Measurements from ENCODE around the gene SHISA6.
A peak's percentile ranks its signal among the peaks of the same experiment; 100 is the strongest.

SHISA6 gene

DNA sequence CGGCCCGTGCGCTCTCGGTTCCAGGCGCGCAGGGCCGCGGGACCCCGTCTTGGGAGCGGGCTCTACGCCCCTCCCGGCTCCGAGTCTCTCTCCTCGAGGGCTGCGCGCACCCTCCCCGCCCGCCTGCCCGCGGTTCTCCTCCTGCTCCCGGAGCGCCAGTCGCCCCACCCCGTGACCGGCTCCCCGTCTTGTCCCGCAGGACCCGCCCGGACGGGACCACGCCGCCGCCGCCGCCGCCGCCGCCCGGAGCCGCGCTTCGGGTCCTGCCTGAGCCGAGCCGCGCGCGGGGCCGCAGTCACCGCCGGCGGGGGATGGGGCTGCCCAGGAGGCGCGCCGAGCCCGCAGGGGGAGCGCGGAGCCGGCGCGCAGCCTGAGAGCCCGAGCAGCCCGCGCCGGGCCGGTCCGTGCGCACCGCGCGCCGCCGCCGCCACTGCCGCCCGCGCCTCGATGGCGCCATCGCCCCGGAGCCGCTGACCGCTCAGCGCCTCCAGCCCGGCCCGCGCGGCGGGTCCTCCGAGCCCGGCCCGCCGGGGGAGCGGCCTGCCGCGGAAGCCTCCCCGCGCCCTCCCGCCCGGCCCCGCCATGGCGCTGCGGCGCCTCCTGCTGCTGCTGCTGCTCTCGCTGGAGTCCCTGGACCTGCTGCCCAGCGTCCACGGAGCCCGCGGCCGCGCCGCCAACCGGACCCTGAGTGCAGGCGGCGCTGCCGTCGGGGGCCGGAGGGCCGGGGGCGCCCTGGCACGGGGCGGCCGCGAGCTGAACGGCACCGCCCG lies at the start of gene SHISA6:
Gene SHISA6 (plus strand): TSS at position 373 of the 770 bp plus-strand sequence.
- no peak for DNase-seq (ENCODE audit: low spot score)

- DNase-seq (ENCODE audit: low spot score) = no peak
Observed at GRCh38 chr17:11195801-11196200, 45.2 kb upstream of the SHISA6 start.

- no peak for DNase-seq (ENCODE audit: low spot score)
Observed at GRCh38 chr17:11204991-11205390, 36.0 kb upstream of the SHISA6 start.

DNA sequence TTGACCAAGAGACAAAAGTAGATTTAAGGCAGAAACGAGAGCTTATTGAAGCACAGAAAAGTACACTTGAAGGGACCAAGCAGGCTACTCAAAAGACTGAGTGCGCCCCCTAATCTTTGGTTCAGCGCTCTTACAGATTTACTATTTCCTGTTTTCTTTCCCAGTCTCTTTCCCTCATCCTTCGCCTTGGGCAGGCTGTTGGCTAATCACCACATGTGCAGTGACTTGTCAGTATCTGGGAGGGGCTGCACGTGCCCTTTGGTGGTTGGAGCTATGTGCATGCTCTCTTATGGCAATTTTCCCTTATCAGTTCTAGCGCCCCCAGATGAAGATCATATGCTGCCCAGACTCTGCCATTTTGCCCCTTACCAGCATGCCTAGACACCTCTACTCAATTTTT lies 35.4 kb upstream of the SHISA6 start:
- DNase-seq (ENCODE audit: low spot score) = no peak

DNA sequence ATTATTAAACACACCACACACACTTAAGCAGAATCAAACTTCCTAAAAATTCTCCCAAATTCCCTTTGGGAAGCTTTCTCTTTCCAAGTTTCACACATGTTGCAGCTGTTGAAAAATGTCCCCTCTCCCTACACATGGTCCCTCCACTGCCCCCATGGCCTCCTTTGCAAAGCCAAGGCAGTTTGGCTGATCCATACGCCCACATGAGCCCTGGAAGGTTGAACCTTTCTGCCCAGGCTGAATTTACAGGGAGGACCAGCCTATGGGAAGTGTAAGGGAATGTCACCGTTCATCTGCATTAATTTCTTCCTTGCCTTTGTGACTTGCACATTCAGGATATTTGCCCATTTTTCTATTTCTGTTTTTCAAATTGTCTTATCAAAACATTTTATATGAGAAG lies 31.1 kb upstream of the SHISA6 start:
- no peak for DNase-seq (ENCODE audit: low spot score)

DNA sequence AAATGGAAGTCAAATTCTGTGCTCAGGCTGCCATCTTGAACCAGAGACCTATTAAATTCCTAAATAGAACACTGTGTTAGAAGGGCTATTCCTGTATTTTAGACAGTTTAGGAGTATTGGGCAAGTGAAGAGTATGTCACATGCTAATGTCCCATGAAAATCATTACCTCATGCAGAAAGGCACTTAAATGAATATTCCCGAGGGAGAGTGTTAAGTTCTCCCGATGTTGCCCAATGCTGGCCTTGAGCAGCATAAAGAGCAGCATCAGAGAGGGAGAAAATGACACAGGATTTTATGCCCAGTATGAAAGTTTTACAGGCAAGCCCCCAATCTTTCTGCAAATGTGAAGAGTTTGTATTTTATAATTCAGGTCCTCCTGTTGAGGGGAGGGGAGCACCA lies 28.2 kb upstream of the SHISA6 start:
- no peak for DNase-seq (ENCODE audit: low spot score)

DNA sequence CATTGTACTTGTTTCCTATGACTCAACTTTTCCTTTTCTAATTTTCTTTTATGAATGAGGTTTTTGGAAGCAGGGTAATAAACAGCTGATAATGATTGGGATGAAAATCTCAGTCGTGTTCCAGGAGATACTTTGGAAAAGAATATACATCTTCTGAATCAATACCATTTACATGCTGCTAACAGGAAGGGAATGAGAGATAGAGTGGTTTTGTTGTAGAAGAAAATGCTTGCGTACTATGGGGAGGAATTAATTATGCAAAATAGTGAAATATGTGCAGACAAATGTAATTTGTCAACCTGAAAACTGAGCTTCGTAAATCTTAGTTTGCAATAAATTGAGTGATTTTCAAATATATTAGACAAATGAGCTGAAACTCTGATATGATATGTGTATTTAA lies 24.0 kb upstream of the SHISA6 start:
- no peak for DNase-seq (ENCODE audit: low spot score)

DNA sequence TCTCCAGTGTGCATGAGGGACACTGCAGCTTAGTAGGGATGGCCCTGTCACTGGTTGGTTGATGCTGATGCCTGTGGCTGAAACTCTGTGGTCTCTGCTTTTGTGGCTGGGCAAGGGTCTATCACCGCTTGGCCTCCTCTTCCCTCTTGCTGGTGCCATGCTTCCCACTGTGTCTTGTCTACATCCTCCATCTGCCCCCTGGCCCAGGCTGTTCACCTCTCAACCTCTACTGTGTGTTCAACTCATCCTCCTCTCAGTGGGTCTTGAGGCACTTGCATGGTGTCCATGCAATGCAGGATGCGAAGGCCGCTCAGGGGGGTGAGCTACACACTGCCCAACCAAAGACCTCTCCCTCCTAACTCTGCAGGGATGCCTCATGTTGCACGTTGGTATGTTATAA lies 19.8 kb upstream of the SHISA6 start:
- no peak for DNase-seq (ENCODE audit: low spot score)

GRCh38 chr17:11221721-11222120 lies 19.3 kb upstream of the SHISA6 start:
- DNase-seq (ENCODE audit: low spot score) = no peak

- no peak for DNase-seq (ENCODE audit: low spot score)
Observed at GRCh38 chr17:11238705-11239104, 2.3 kb upstream of the SHISA6 start.

GRCh38 chr17:11239379-11239970 lies 1.5 kb upstream of the SHISA6 start:
- DNase-seq (ENCODE audit: low spot score) = no peak

DNA sequence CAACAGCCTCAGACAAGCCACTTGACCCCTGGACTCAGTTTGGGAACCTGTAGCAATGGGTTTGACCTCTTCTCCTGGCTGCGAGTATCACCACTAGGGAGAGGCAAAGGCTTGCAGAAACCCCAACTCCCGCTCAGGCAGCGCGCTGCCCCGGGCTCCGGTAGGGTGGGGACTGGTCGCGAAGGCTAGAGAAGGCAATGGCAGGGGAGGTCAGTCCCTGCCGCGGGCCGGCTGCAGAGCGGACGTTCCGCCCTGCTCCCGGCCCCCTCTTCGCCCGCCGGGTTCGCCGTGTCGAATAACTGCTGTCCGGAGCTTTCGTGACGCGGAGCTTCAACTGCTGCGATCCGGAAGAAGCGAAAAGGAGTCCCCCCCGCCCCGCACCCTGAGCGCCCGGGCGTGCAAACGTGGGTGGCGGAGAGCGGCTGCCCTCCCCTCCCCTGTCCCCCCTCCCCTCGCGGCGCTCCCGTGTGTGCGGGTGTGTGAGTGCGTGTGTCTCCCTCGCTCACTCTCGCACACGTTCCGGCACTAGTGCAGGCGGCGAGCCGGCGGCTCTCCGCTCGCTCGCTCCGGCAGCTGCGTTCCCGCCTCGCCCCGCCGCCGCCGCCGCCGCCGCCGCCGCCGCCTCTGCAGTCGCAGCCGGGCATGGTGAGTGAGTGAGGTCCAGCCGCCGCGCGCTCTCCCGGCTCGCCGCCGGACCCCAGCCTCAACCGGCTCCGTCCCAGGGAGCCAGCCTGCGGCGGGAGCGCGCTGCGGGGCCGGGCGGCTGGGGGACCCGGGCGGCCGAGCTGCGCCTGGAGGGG lies 772 bp upstream of the SHISA6 start:
- no peak for DNase-seq (ENCODE audit: low spot score)

DNA sequence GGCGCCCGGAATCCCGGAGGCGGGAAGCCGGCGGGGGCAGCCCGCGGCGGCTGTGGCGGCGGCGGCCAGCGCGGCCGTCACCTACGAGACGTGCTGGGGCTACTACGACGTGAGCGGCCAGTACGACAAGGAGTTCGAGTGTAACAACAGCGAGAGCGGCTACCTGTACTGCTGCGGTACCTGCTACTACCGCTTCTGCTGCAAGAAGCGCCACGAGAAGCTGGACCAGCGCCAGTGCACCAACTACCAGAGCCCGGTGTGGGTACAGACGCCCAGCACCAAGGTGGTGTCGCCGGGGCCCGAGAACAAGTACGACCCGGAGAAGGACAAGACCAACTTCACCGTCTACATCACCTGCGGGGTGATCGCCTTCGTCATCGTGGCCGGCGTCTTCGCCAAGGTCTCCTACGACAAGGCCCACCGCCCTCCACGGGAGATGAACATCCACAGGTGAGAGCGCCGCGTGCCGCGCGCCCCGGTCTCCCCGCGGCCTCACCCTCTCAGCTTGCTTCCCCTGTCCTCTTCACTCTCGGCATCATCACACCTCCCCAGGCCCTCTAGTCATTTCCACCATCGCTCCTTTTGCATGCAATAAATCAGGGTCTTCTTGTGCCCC lies 706 bp downstream of the SHISA6 start:
- DNase-seq (ENCODE audit: low spot score) = no peak

GRCh38 chr17:11242411-11242810 lies 1.4 kb downstream of the SHISA6 start:
- DNase-seq (ENCODE audit: low spot score) = no peak

- no peak for DNase-seq (ENCODE audit: low spot score)
Observed at GRCh38 chr17:11244776-11245175, 3.8 kb downstream of the SHISA6 start.

- no peak for DNase-seq (ENCODE audit: low spot score)
Observed at GRCh38 chr17:11245187-11245586, 4.2 kb downstream of the SHISA6 start.

DNA sequence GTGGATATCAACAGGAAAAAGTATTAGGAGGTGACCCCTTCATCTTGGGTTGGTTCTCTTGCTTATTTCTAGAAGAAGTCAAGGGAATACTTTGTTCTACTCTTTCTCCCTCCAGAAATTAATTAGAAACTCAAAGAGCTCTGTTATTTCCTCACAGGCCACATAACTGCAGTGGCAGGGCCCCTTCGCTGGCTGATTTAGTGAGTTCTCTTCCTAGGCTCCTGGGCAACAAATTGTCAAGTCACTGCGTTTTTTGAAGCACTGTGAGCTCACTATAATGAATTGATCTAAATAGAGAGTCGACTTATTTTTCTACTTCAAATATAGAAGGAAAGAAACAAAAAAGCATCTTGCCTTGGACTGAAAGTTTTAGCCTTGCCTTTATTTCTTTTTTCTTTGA lies 4.8 kb downstream of the SHISA6 start:
- peak; percentile 19 for DNase-seq (ENCODE audit: low spot score)

DNA sequence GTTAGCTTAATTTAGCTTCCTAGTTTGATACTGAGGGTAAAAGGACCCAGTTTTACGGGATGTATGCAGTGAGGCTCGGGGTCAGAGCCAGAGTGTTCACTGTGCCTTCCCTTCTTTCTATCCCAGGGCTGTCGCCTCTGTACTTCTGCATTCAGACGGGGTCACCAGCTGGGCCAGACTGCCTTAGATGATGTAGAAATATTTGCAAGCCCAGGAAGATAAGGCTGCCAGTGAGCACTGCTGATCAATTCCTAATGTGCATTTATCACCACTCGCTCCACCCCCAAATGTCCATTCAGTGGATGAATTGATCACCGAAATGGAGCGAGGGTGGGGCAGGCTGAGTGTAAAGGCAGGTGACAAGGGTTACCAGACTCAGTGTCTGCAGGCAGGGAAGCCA lies 9.1 kb downstream of the SHISA6 start:
- no peak for DNase-seq (ENCODE audit: low spot score)

- DNase-seq (ENCODE audit: low spot score) = no peak
Observed at GRCh38 chr17:11251561-11252107, 10.6 kb downstream of the SHISA6 start.

GRCh38 chr17:11252146-11252545 lies 11.1 kb downstream of the SHISA6 start:
- DNase-seq (ENCODE audit: low spot score) = no peak

- DNase-seq (ENCODE audit: low spot score) = no peak
Observed at GRCh38 chr17:11256877-11257276, 15.9 kb downstream of the SHISA6 start.

DNA sequence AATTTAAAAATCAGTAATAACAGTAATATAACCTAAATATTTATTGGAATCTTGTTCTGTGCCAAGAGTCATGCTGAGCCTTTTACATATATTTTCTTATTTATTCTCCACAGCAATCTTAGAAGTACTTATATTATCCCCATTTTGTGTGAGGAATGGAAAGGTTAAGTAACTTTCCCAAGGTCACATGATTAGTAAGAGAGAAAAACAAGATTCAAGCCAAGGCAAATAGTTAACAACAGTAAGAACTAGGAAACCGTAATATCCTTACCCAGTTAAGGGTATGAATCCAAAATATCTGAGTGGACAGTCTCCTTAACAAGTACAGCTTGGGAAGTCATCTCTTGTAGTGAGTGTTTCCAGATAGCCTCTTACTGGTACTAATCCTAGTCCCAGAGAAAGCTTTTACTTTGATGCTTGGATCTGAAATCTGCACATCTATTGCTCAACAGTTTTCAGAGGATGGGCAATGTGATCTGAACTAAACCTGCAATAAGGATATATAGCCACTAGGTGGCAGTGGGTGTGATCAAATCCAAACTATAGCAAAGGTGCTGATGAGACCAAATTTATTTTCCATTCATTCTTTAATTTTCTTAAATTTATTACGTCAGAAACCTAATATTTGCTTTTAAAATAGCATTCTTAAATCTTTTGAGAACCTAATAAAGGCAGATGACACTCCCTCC lies 23.3 kb downstream of the SHISA6 start:
- DNase-seq (ENCODE audit: low spot score) = no peak
